ENCODE results near the gene TH. TPM values are rescaled to one million over a fixed set of nuclear protein-coding genes. Genes with fewer than 3 reads are reported as not detected.

TH gene
- total RNA-seq, 2 donors from 2014 or later: not detected

- Histone ChIP-seq H3K27me3 (ENCODE audit: control insufficient read depth, insufficient read depth, low read length, poor library complexity, severe bottlenecking) (peaks cover 50% of the 10 kb centered on the region), H3K4me3 (ENCODE audit: low read length) (no peak overlapping the region), H3K4me1 (ENCODE audit: control insufficient read depth, insufficient read depth, low read length) (no peaks in the 10 kb centered on the region), H3K27ac (ENCODE audit: low read depth, low read length) (no peak overlapping the region), H3K9me3 (ENCODE audit: control insufficient read depth, low read length) (no peaks in the 10 kb centered on the region), H3K36me3 (ENCODE audit: control insufficient read depth, insufficient read depth, low read length) (no peaks in the 10 kb centered on the region), H3K9ac (ENCODE audit: extremely low read depth, low read length, poor library complexity, severe bottlenecking) (no peak overlapping the region)
- Mint-ChIP-seq H3K9me3 (no peaks in the 10 kb centered on the region), H3K4me3 (no peak overlapping the region), H3K27ac (no peak overlapping the region), H3K27me3 (ENCODE audit: insufficient read depth) (peaks cover 71% of the 10 kb centered on the region), H3K36me3 (ENCODE audit: low read depth) (no peaks in the 10 kb centered on the region), H3K4me1 (no peaks in the 10 kb centered on the region)
- no peak for DNase-seq
- TF ChIP-seq CTCF (conservative IDR thresholded peaks at IDR 0.05): no peak
- 76 to 89% methylated on average over 22 to 33 of the region's 33 CpGs for WGBS, 2 experiments (ENCODE audit: insufficient coverage in 1 of 2, insufficient read length in 1 of 2)
Measured at GRCh38 chr11:2133241-2134021, 38.2 kb downstream of the TH start.

GRCh38 chr11:2132874-2133240 is 38.8 kb downstream of the TH start:
- TF ChIP-seq CTCF (conservative IDR thresholded peaks at IDR 0.05): no peak
- H3K36me3 ChIP-seq (ENCODE audit: control insufficient read depth, insufficient read depth, low read length): no peaks in the 10 kb centered on the region
- H3K4me1 ChIP-seq (ENCODE audit: control insufficient read depth, insufficient read depth, low read length): no peaks in the 10 kb centered on the region
- no peak for DNase-seq
- H3K27me3 ChIP-seq (ENCODE audit: control insufficient read depth, insufficient read depth, low read length, poor library complexity, severe bottlenecking): peaks cover 47% of the 10 kb centered on the region
- H3K4me3 Mint-ChIP-seq: no peak overlapping the region
- no peak overlapping the region for H3K27ac Mint-ChIP-seq
- H3K9me3 Mint-ChIP-seq: no peaks in the 10 kb centered on the region
- H3K36me3 Mint-ChIP-seq (ENCODE audit: low read depth): no peaks in the 10 kb centered on the region
- no peaks in the 10 kb centered on the region for H3K9me3 ChIP-seq (ENCODE audit: control insufficient read depth, low read length)
- 78 to 83% methylated on average over 16 to 24 of the region's 24 CpGs for WGBS, 2 experiments (ENCODE audit: insufficient coverage in 1 of 2, insufficient read length in 1 of 2)
- H3K9ac ChIP-seq (ENCODE audit: extremely low read depth, low read length, poor library complexity, severe bottlenecking): no peak overlapping the region
- H3K27ac ChIP-seq (ENCODE audit: low read depth, low read length): no peak overlapping the region
- H3K27me3 Mint-ChIP-seq (ENCODE audit: insufficient read depth): peaks cover 67% of the 10 kb centered on the region
- H3K4me3 ChIP-seq (ENCODE audit: low read length): no peak overlapping the region
- no peaks in the 10 kb centered on the region for H3K4me1 Mint-ChIP-seq

- H3K4me3 Mint-ChIP-seq: no peak overlapping the region
- Histone ChIP-seq H3K27ac (ENCODE audit: low read depth, low read length) (no peak overlapping the region), H3K4me1 (ENCODE audit: control insufficient read depth, insufficient read depth, low read length) (no peaks in the 10 kb centered on the region), H3K9ac (ENCODE audit: extremely low read depth, low read length, poor library complexity, severe bottlenecking) (no peak overlapping the region), H3K9me3 (ENCODE audit: control insufficient read depth, low read length) (no peaks in the 10 kb centered on the region), H3K27me3 (ENCODE audit: control insufficient read depth, insufficient read depth, low read length, poor library complexity, severe bottlenecking) (peaks cover 41% of the 10 kb centered on the region), H3K4me3 (ENCODE audit: low read length) (no peak overlapping the region), H3K36me3 (ENCODE audit: control insufficient read depth, insufficient read depth, low read length) (no peaks in the 10 kb centered on the region)
- H3K9me3 Mint-ChIP-seq: no peaks in the 10 kb centered on the region
- WGBS, 2 experiments (ENCODE audit: insufficient coverage in 1 of 2, insufficient read length in 1 of 2): 85% methylated on average over 6 of the region's 6 CpGs
- no peaks in the 10 kb centered on the region for H3K4me1 Mint-ChIP-seq
- H3K27me3 Mint-ChIP-seq (ENCODE audit: insufficient read depth): peaks cover 65% of the 10 kb centered on the region
- H3K36me3 Mint-ChIP-seq (ENCODE audit: low read depth): no peaks in the 10 kb centered on the region
- no peak for DNase-seq
- H3K27ac Mint-ChIP-seq: no peak overlapping the region
- no peak for TF ChIP-seq CTCF (conservative IDR thresholded peaks at IDR 0.05)
Measured at GRCh38 chr11:2132246-2132645, 39.4 kb downstream of the TH start.
